D721Med (cell line): Measurements from ENCODE around the gene RNF5.

Experiments
- DNase-seq: peaks from one replicate; pipeline ENCODE4 v3.0.0; 2011; ENCODE audit warnings: low spot score; ENCODE audit not compliant: insufficient read length
- FAIRE-seq: peaks from 2 replicates; lab custom pipeline; 2011; peaks lifted over from hg19 to GRCh38; lab: Jason Lieb, UNC
- CTCF ChIP-seq: IDR thresholded peaks from 2 replicates; pipeline ENCODE4 v1.5.1; 2012; ENCODE audit warnings: mild to moderate bottlenecking, control low read depth; ENCODE audit not compliant: insufficient read depth; ENCODE audit errors: missing control alignments

The RNF5 gene

GRCh38 chr6:32164295-32164694, 13.9 kb upstream of the RNF5 start, which contains the start of gene EGFL8:
TSS of gene EGFL8 (plus strand) at chr6:32164595. CDS start at chr6:32166166, 1,571 bp downstream.
- TF ChIP-seq CTCF, result no peak
- DNase-seq, result no peak
- no peak for FAIRE-seq

GRCh38 chr6:32166411-32167061, 11.7 kb upstream of the RNF5 start:
- DNase-seq, result no peak
- no peak for FAIRE-seq
- TF ChIP-seq CTCF, result no peak

GRCh38 chr6:32167154-32167760, 10.9 kb upstream of the RNF5 start:
- no peak for FAIRE-seq
- no peak for DNase-seq
- no peak for TF ChIP-seq CTCF

- DNase-seq (no peak), FAIRE-seq (no peak)
- TF ChIP-seq CTCF, result no peak
Observed at GRCh38 chr6:32167761-32168262, 10.4 kb upstream of the RNF5 start.

- no peak for DNase-seq
- no peak for FAIRE-seq
- no peak for TF ChIP-seq CTCF
Observed at GRCh38 chr6:32168350-32168749, 9.9 kb upstream of the RNF5 start.

GRCh38 chr6:32168807-32169591, 9.2 kb upstream of the RNF5 start:
- TF ChIP-seq CTCF, result no peak
- FAIRE-seq, result no peak
- DNase-seq, result no peak
